K562 (cell line): ENCODE results near the gene ABHD16A. TPM values are rescaled to one million over a fixed set of nuclear protein-coding genes. Genes with fewer than 3 reads are reported as not detected.

Experiments
- ATAC-seq: fragments of 200-7000 bp; cut with Tn5 transposase; 3 replicates; pipeline ENCODE4 v1.9.1; 2020; ENCODE audit warnings: moderate library complexity
- BruUV-seq: library from RNA; stranded (reverse); fragments of 400-500 nt; replicated peaks from 2 replicates; lab custom pipeline; 2021; lab: Mats Ljungman, UMichigan
- CTCF ChIA-PET: fragments of 300-600 bp; formaldehyde crosslinking; extraction: SDS; loops from one replicate; lab custom pipeline; 2021; ENCODE audit warnings: low intra/inter-chr PET ratio; lab: Yijun Ruan, JAX
- POLR2A ChIA-PET: fragments of 300-600, 350-650 bp; sonication (Branson Sonifier 250); formaldehyde crosslinking; extraction: SDS; loops from one replicate; lab custom pipeline; 2021; ENCODE audit warnings: antibody characterized with exemption, inconsistent platforms; lab: Yijun Ruan, JAX
- DNase-seq, 4 experiments: peaks; one replicate each; pipeline versions ENCODE4 v3.0.0 to v3.0.0-alpha.2; 2011 to 2018; ENCODE audit warnings: low spot score in 3 of 4, mixed read lengths in 3 of 4; ENCODE audit errors: extremely low read depth in 1 of 4
- FAIRE-seq: peaks from 2 replicates; lab custom pipeline; 2011; peaks lifted over from hg19 to GRCh38; lab: Jason Lieb, UNC
- H2AFZ ChIP-seq: 2 replicates; pipeline ENCODE4 v1.6.0; 2011; ENCODE audit warnings: low read depth, low read length, control low read depth, inconsistent platforms
- H3K27ac ChIP-seq: fragments of 200-600 bp; 3 replicates; pipeline ENCODE4 v1.8.0; 2011; ENCODE audit warnings: low read depth, mild to moderate bottlenecking, control low read depth, inconsistent platforms, low read length, moderate library complexity, mixed read lengths; ENCODE audit errors: extremely low read depth
- H3K27me3 ChIP-seq, 2 experiments: fragments of 300-600 bp in 1 of 2; 2 replicates in 1 of 2; 3 replicates in 1 of 2; pipeline versions ENCODE4 v1.6.0 to v1.8.0; 2011; ENCODE audit warnings: inconsistent platforms in 2 of 2, low read length in 2 of 2, mild to moderate bottlenecking in 1 of 2, mixed read lengths in 1 of 2, moderate library complexity in 1 of 2; ENCODE audit not compliant: control insufficient read depth in 2 of 2, insufficient read depth in 2 of 2
- H3K36me3 ChIP-seq: fragments of 300-600 bp; 3 replicates; pipeline ENCODE4 v1.8.0; 2011; ENCODE audit warnings: mild to moderate bottlenecking, low read length, inconsistent platforms; ENCODE audit not compliant: control insufficient read depth, insufficient read depth
- H3K4me1 ChIP-seq, 2 experiments: fragments of 200-600 bp in 1 of 2; replicated peaks in 1 of 2; 2 replicates in 1 of 2; 3 replicates in 1 of 2; pipeline versions ENCODE4 v1.5.1 to v1.8.0; 2011; ENCODE audit warnings: inconsistent platforms in 2 of 2, low read length in 2 of 2, mild to moderate bottlenecking in 1 of 2, mixed read lengths in 1 of 2, moderate library complexity in 1 of 2; ENCODE audit not compliant: control insufficient read depth in 2 of 2, insufficient read depth in 2 of 2
- H3K4me2 ChIP-seq: 2 replicates; pipeline ENCODE4 v1.6.1; 2011; ENCODE audit warnings: low read length, control low read depth, inconsistent platforms, mixed read lengths; ENCODE audit not compliant: insufficient read depth
- H3K4me3 ChIP-seq: fragments of 200-600 bp; sonication (generic), shearing (Covaris generic); 2 replicates; pipeline ENCODE4 v1.5.1; 2016; ENCODE audit warnings: control low read depth, inconsistent platforms
- H3K79me2 ChIP-seq: fragments of 200-600 bp; 3 replicates; pipeline ENCODE4 v1.8.0; 2011; ENCODE audit warnings: low read length, inconsistent platforms; ENCODE audit not compliant: control insufficient read depth, insufficient read depth
- H3K9ac ChIP-seq, 2 experiments: 2 replicates each; pipeline versions ENCODE4 v1.6.0 to v1.6.1; 2011; ENCODE audit warnings: low read depth in 2 of 2, low read length in 2 of 2, control low read depth in 1 of 2, inconsistent platforms in 1 of 2, mild to moderate bottlenecking in 1 of 2, mixed read lengths in 1 of 2; ENCODE audit not compliant: insufficient read depth in 1 of 2
- H3K9me1 ChIP-seq: one replicate; pipeline ENCODE4 v1.6.0; 2011; ENCODE audit warnings: inconsistent platforms, mild to moderate bottlenecking, low read length, moderate library complexity; ENCODE audit not compliant: control insufficient read depth, insufficient read depth
- H3K9me3 ChIP-seq: replicated peaks from 2 replicates; pipeline ENCODE4 v1.5.1; 2011; ENCODE audit warnings: low read depth, low read length, inconsistent platforms; ENCODE audit not compliant: control insufficient read depth, insufficient read depth
- H4K20me1 ChIP-seq: replicated peaks from 2 replicates; pipeline ENCODE4 v1.6.1; 2011; ENCODE audit warnings: low read length, inconsistent platforms, mixed read lengths; ENCODE audit not compliant: control insufficient read depth, insufficient read depth
- GATA2 ChIP-seq: sonication (generic); formaldehyde crosslinking; IDR thresholded peaks from 2 replicates; pipeline ENCODE4 v1.4.0; 2020; ENCODE audit warnings: mild to moderate bottlenecking, missing genetic modification reagents
- SMARCE1 ChIP-seq: fragments of 450-650 bp; IDR thresholded peaks from 2 replicates; pipeline ENCODE4 v1.7.1; 2016; ENCODE audit warnings: mild to moderate bottlenecking
- ZNF584 ChIP-seq: fragments of 200-800 bp; sonication (Bioruptor generic); IDR thresholded peaks from 2 replicates; pipeline ENCODE4 v1.6.1; 2016; ENCODE audit warnings: low read depth, mild to moderate bottlenecking, missing genetic modification characterization, missing compliant biosample characterization
- WGBS: fragments of 100-300 bp; shearing (Covaris generic); methylation state at CpG from one replicate; pipeline ENCODE4 v1.1.6; 2016; ENCODE audit warnings: low coverage, mixed read lengths; ENCODE audit not compliant: insufficient coverage; ENCODE audit errors: missing lambda C conversion rate; 5-methylcytosine and 5-hydroxymethylcytosine counted together
- in situ Hi-C: fragments of 300-500 bp; cut with MboI; formaldehyde crosslinking; loops from 4 replicates; pipeline ENCODE4 v1.15.0; 2018; ENCODE audit warnings: inconsistent platforms, mixed read lengths
- intact Hi-C: fragments of 100-400 bp; cut with micrococcal nuclease; formaldehyde crosslinking; loops from 2 replicates; pipeline ENCODE4 v1.14.2; 2022
- polyA plus RNA-seq, 8 experiments: library from polyadenylated mRNA; depleted of rRNA in 4 of 8; stranded (reverse) in 5 of 8; unstranded in 3 of 8; fragments of >200 nt; fragmentation: Nextera tagmentation in 2 of 8; fragmentation: Illumina TruSeq in 1 of 8; extraction: Ambion mirVana in 2 of 8; extraction: Trizol in 1 of 8; gene quantifications; 2 replicates each; pipeline versions ENCODE4 v1.2.1 to v1.2.3, GENCODE V29; 2011 to 2014; ENCODE audit warnings: inconsistent platforms in 1 of 8, missing spikeins in 1 of 8
- total RNA-seq, 7 experiments: library from RNA; depleted of rRNA in 6 of 7; stranded (reverse); fragments of >200 nt in 6 of 7; fragmentation: Illumina TruSeq in 2 of 7; extraction: Trizol in 2 of 7; gene quantifications; 2 replicates each; pipeline versions ENCODE4 v1.2.1 to v1.2.3, GENCODE V29; 2011 to 2021; ENCODE audit warnings: low replicate concordance in 1 of 7
- TF ChIP-seq, protein P1 (sequence below): sonication (generic); formaldehyde crosslinking; IDR thresholded peaks from 2 replicates; pipeline ENCODE4 v1.8.0; 2023; ENCODE audit warnings: missing genetic modification reagents, mild to moderate bottlenecking, borderline replicate concordance
- TF ChIP-seq, protein P2 (sequence below), 2 experiments: fragments of 450-650 bp; IDR thresholded peaks; 2 replicates each; pipeline ENCODE4 v1.6.1; 2018; ENCODE audit warnings: mild to moderate bottlenecking in 2 of 2, low read depth in 1 of 2; ENCODE audit not compliant: partially characterized antibody in 2 of 2
- TF ChIP-seq, protein P3 (sequence below): conservative IDR thresholded peaks from 2 replicates; pipeline ENCODE4 v1.6.1; 2011; ENCODE audit warnings: low read depth, mild to moderate bottlenecking, low read length; ENCODE audit not compliant: control insufficient read depth
- TF ChIP-seq, protein P4 (sequence below): fragments of 450-650 bp; IDR thresholded peaks from 2 replicates; pipeline ENCODE4 v1.6.1; 2018; ENCODE audit warnings: mild to moderate bottlenecking, low read depth; ENCODE audit not compliant: partially characterized antibody

ABHD16A gene
- total and polyA plus RNA-seq, 9 of the 15 experiments (the other 6 are each of a cell fraction or from before 2014, with no cell fraction given) = 25.8 to 120 (median 81.6) TPM

DNA sequence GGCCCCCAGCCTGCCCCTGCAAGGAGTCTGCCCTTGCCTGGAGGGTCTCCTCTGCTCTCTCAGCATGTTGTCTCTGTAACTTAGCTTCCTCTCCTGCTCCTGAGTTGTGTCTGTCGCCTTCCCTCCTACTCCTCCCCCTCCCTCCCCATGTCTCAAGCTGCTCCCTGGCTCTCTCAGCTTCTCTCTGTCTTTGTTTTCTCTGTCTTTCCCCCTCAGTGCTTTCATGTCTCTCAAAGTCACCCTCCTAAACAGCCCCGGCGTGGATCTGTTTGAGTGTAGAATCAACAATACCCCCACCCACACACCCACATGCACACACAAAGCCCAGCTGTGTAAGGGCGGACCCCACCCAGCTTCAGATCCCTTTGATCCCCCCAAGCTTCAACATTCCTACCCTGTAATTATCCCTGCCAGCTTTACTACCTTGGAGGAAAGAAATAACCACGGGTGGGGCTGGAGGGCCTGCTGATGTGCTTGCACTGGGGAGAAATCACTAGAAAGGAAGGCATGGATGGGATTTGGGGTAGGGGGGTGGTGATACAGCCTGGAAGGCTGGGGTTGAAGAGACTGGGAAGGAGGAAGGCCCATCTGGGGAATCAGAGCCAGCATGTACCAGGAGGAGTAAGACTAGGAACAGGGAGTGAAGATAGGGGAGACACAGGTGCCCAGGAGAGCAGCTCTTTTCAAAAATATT is 11.0 kb upstream of the ABHD16A start:
- FAIRE-seq = no peak
- no peak for DNase-seq
- Histone ChIP-seq H3K4me1 (peaks cover 31 to 46% of the 10 kb centered on the region in 2 experiments), H3K79me2 (no peaks in the 10 kb centered on the region), H3K9me1 (no peaks in the 10 kb centered on the region), H3K4me2 (no peak overlapping the region), H3K9ac (peak overlapping the region in 1 of 2 experiments; percentile 81; a peak in 2 of 4 replicates), H3K9me3 (no peaks in the 10 kb centered on the region), H3K36me3 (no peaks in the 10 kb centered on the region), H3K27ac (no peak overlapping the region), H4K20me1 (no peaks in the 10 kb centered on the region), H2AFZ (peak overlapping the region; percentile 49), H3K4me3 (no peak overlapping the region), H3K27me3 (no peaks in the 10 kb centered on the region)
- peak; percentile 8; the same call in 2 of the 3 replicates for ATAC-seq
- in situ Hi-C loops (no loop called here), intact Hi-C loops (no loop called here)
- ChIA-PET POLR2A (interaction anchor here (0.6 to 12.4 kb wide), 13 partner anchors 11 to 1132 kb away, joined by 3 to 223 read pairs (median 5); partner anchors contain the start of genes ABHD16A, BAG6, DDAH2 and HSPA1B), CTCF (no interaction called here)
- 32% methylated on average over 5 of the region's 5 CpGs for WGBS
- BruUV-seq = no TSS peak
- TF ChIP-seq, protein P1, sequence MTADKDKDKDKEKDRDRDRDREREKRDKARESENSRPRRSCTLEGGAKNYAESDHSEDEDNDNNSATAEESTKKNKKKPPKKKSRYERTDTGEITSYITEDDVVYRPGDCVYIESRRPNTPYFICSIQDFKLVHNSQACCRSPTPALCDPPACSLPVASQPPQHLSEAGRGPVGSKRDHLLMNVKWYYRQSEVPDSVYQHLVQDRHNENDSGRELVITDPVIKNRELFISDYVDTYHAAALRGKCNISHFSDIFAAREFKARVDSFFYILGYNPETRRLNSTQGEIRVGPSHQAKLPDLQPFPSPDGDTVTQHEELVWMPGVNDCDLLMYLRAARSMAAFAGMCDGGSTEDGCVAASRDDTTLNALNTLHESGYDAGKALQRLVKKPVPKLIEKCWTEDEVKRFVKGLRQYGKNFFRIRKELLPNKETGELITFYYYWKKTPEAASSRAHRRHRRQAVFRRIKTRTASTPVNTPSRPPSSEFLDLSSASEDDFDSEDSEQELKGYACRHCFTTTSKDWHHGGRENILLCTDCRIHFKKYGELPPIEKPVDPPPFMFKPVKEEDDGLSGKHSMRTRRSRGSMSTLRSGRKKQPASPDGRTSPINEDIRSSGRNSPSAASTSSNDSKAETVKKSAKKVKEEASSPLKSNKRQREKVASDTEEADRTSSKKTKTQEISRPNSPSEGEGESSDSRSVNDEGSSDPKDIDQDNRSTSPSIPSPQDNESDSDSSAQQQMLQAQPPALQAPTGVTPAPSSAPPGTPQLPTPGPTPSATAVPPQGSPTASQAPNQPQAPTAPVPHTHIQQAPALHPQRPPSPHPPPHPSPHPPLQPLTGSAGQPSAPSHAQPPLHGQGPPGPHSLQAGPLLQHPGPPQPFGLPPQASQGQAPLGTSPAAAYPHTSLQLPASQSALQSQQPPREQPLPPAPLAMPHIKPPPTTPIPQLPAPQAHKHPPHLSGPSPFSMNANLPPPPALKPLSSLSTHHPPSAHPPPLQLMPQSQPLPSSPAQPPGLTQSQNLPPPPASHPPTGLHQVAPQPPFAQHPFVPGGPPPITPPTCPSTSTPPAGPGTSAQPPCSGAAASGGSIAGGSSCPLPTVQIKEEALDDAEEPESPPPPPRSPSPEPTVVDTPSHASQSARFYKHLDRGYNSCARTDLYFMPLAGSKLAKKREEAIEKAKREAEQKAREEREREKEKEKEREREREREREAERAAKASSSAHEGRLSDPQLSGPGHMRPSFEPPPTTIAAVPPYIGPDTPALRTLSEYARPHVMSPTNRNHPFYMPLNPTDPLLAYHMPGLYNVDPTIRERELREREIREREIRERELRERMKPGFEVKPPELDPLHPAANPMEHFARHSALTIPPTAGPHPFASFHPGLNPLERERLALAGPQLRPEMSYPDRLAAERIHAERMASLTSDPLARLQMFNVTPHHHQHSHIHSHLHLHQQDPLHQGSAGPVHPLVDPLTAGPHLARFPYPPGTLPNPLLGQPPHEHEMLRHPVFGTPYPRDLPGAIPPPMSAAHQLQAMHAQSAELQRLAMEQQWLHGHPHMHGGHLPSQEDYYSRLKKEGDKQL (CRISPR knock-in tag) = no peak
- TF ChIP-seq SMARCE1 (0 out of 2 replicates have a peak, but pooled peaks have one; percentile 34), GATA2 (CRISPR knock-in tag) (no peak), ZNF584 (CRISPR knock-in tag) (no peak)
- TF ChIP-seq, protein P2, sequence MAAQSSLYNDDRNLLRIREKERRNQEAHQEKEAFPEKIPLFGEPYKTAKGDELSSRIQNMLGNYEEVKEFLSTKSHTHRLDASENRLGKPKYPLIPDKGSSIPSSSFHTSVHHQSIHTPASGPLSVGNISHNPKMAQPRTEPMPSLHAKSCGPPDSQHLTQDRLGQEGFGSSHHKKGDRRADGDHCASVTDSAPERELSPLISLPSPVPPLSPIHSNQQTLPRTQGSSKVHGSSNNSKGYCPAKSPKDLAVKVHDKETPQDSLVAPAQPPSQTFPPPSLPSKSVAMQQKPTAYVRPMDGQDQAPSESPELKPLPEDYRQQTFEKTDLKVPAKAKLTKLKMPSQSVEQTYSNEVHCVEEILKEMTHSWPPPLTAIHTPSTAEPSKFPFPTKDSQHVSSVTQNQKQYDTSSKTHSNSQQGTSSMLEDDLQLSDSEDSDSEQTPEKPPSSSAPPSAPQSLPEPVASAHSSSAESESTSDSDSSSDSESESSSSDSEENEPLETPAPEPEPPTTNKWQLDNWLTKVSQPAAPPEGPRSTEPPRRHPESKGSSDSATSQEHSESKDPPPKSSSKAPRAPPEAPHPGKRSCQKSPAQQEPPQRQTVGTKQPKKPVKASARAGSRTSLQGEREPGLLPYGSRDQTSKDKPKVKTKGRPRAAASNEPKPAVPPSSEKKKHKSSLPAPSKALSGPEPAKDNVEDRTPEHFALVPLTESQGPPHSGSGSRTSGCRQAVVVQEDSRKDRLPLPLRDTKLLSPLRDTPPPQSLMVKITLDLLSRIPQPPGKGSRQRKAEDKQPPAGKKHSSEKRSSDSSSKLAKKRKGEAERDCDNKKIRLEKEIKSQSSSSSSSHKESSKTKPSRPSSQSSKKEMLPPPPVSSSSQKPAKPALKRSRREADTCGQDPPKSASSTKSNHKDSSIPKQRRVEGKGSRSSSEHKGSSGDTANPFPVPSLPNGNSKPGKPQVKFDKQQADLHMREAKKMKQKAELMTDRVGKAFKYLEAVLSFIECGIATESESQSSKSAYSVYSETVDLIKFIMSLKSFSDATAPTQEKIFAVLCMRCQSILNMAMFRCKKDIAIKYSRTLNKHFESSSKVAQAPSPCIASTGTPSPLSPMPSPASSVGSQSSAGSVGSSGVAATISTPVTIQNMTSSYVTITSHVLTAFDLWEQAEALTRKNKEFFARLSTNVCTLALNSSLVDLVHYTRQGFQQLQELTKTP (IDR thresholded peaks at IDR 0.05; ENCODE audit: low read depth in 1 of 2, partially characterized antibody in 2 of 2) = peak in 1 of 2 experiments; percentile 25
- TF ChIP-seq, protein P3, sequence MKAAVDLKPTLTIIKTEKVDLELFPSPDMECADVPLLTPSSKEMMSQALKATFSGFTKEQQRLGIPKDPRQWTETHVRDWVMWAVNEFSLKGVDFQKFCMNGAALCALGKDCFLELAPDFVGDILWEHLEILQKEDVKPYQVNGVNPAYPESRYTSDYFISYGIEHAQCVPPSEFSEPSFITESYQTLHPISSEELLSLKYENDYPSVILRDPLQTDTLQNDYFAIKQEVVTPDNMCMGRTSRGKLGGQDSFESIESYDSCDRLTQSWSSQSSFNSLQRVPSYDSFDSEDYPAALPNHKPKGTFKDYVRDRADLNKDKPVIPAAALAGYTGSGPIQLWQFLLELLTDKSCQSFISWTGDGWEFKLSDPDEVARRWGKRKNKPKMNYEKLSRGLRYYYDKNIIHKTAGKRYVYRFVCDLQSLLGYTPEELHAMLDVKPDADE = 0 out of 2 replicates have a peak, but pooled peaks have one; percentile 46
- TF ChIP-seq, protein P4, sequence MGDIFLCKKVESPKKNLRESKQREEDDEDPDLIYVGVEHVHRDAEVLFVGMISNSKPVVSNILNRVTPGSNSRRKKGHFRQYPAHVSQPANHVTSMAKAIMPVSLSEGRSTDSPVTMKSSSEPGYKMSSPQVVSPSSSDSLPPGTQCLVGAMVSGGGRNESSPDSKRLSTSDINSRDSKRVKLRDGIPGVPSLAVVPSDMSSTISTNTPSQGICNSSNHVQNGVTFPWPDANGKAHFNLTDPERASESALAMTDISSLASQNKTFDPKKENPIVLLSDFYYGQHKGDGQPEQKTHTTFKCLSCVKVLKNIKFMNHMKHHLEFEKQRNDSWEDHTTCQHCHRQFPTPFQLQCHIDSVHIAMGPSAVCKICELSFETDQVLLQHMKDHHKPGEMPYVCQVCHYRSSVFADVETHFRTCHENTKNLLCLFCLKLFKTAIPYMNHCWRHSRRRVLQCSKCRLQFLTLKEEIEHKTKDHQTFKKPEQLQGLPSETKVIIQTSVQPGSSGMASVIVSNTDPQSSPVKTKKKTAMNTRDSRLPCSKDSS = no peak
